ENCODE data around the gene RGS3.
A peak's percentile ranks its signal among the peaks of the same experiment; 100 is the strongest.

The RGS3 gene

DNA sequence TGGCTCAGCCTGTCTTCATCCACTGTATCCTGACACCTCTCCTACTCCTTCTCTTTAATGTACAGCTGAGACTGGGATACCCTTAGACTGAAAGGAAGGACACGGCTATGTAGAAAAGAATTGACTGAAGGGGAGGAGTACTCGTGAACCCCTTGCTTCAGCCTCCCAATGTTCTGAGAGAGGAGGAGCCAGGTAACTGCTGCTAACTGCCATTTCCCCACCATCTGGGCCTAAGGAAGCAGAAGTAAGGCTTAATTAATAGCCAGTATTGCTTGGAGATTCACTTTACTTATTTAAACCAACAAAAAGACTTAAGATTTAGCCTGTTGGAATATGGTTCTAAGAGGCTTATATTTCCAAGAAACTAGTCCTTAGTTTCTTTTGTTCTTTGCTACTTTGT is 18.8 kb upstream of the RGS3 start:
- Histone ChIP-seq H3K36me3 (ENCODE audit: insufficient read depth, low read length) (no peaks in the 10 kb centered on the region), H3K4me2 (ENCODE audit: low read length) (no peak overlapping the region), H3K27me3 (ENCODE audit: control insufficient read depth, insufficient read depth, low read length) (no peaks in the 10 kb centered on the region), H3K9me3 (replicated peaks; ENCODE audit: low read length) (no peaks in the 10 kb centered on the region), H3K9ac (ENCODE audit: low read depth, low read length) (no peak overlapping the region), H3K4me3 (ENCODE audit: low read length) (no peak overlapping the region), H3K4me1 (ENCODE audit: control insufficient read depth, insufficient read depth, low read length) (no peaks in the 10 kb centered on the region)

DNA sequence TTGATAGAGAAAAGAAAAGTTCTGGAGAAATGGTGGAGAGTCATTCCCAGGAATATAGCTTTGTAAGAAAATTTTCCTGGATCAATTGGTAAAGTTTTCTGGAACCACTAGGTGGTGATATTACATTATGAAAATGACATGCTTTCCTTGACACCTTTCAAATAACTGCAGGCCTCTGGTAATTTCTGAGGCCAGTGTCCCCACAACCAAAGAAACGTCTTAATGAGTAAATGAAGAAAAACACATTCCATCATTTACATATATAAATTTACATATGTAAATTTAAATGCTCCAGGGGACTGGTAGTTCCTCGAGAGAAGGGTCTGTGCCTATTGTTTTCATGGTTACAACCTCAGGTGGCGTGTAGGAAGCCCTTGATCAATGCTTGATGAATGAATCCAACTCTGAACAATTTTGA is 17.2 kb upstream of the RGS3 start:
- Histone ChIP-seq H3K27me3 (ENCODE audit: control insufficient read depth, insufficient read depth, low read length) (no peaks in the 10 kb centered on the region), H3K4me1 (ENCODE audit: control insufficient read depth, insufficient read depth, low read length) (no peaks in the 10 kb centered on the region), H3K4me3 (ENCODE audit: low read length) (no peak overlapping the region), H3K36me3 (ENCODE audit: insufficient read depth, low read length) (no peaks in the 10 kb centered on the region), H3K9me3 (replicated peaks; ENCODE audit: low read length) (no peaks in the 10 kb centered on the region), H3K4me2 (ENCODE audit: low read length) (no peak overlapping the region), H3K9ac (ENCODE audit: low read depth, low read length) (no peak overlapping the region)

DNA sequence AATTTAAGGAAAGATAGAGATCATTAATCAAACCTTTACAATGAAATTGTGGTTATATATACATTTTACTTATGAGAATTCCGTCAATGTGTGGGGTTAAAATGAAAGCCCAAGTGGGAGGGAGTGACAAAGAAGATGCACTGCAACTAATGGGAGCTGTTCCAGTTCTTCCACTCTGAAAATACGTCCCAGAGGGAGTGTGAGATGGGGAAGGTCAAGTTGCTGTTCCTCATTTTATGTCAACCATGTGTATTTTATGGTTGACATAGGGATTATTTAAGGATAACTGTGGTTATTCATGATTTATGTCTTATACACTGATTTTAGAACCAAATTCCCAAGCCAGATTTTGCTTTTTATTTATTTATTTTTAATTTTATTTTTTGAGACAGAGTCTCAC is 14.2 kb upstream of the RGS3 start:
- Histone ChIP-seq H3K4me3 (ENCODE audit: low read length) (no peak overlapping the region), H3K9me3 (replicated peaks; ENCODE audit: low read length) (no peaks in the 10 kb centered on the region), H3K27me3 (ENCODE audit: control insufficient read depth, insufficient read depth, low read length) (no peaks in the 10 kb centered on the region), H3K36me3 (ENCODE audit: insufficient read depth, low read length) (no peaks in the 10 kb centered on the region), H3K4me2 (ENCODE audit: low read length) (no peak overlapping the region), H3K9ac (ENCODE audit: low read depth, low read length) (no peak overlapping the region), H3K4me1 (ENCODE audit: control insufficient read depth, insufficient read depth, low read length) (no peaks in the 10 kb centered on the region)

DNA sequence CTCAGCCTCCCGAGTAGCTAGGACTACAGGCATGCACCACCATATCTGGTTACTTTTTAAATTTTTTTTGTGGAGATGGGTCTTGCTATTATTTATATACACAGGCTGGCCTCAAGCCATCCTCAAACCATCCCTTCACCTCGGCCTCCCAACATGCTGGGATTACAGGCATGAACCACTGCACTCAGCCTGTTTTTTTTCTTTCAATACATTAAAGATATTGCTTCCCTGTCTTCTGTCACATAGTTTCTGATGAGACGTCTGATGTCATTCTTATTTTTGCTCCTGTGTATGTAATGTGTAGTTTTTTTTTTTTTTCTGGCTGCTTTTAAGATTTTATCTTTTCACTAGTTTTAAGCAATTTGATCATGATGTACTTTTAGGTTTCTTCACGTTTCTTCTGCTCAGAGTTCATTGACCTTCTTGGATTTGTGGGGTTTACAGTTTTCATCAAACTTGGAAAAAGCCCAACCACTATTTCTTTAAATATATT is 11.4 kb upstream of the RGS3 start:
- no peaks in the 10 kb centered on the region for H3K36me3 ChIP-seq (ENCODE audit: insufficient read depth, low read length)
- peaks cover 20% of the 10 kb centered on the region for H3K4me1 ChIP-seq (ENCODE audit: control insufficient read depth, insufficient read depth, low read length)
- no peak overlapping the region for H3K4me3 ChIP-seq (ENCODE audit: low read length)
- no peak overlapping the region for H3K4me2 ChIP-seq (ENCODE audit: low read length)
- H3K9ac ChIP-seq (ENCODE audit: low read depth, low read length): no peak overlapping the region
- H3K27me3 ChIP-seq (ENCODE audit: control insufficient read depth, insufficient read depth, low read length): no peaks in the 10 kb centered on the region
- H3K9me3 ChIP-seq (replicated peaks; ENCODE audit: low read length): no peaks in the 10 kb centered on the region

DNA sequence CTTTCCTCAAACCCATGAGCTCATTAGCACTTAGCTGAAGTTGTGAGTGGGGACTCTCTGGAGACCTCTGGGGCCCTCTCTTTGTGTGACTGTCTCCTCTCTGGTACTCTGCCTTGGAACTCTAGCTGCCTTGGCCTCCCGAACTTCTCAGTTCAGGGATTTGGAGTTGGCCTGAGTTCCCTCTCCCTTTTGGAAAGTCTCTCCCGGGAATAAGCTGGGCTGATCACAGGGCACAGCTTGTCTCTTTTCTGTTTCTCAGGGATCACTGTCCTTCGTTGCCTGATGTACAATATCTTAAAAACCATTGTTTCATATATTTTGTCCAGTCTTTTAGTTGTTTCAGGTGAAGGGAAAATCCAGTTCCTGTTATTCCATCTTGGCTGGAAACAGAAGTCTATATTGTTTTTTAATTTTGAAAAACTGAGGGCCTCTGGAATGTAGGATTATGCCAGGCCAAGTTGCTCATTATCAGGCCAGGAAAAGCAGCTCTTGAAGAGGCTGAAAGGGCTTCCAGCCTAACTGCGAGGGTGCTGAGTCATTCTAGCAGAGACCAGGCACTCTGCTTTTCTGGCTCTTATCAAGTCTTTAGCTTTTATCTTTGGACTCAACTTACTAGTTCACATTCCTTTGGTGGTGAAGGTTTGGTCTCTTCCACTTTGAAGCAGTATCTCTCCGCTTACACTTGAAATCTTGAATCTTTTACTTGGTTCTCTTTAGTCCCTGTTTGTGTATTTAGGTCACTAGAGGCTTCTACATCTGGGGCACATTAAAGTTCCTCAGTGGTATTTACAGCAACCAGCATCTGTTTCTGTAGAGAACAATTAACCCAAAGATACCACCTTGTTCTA is 8.4 kb upstream of the RGS3 start:
- Histone ChIP-seq H3K9me3 (replicated peaks; ENCODE audit: low read length) (no peaks in the 10 kb centered on the region), H3K9ac (ENCODE audit: low read depth, low read length) (peak overlapping the region; percentile 64), H3K4me2 (ENCODE audit: low read length) (peak overlapping the region; percentile 0), H3K27me3 (ENCODE audit: control insufficient read depth, insufficient read depth, low read length) (no peaks in the 10 kb centered on the region), H3K36me3 (ENCODE audit: insufficient read depth, low read length) (no peaks in the 10 kb centered on the region), H3K4me1 (ENCODE audit: control insufficient read depth, insufficient read depth, low read length) (peaks cover 20% of the 10 kb centered on the region), H3K4me3 (ENCODE audit: low read length) (no peak overlapping the region)

DNA sequence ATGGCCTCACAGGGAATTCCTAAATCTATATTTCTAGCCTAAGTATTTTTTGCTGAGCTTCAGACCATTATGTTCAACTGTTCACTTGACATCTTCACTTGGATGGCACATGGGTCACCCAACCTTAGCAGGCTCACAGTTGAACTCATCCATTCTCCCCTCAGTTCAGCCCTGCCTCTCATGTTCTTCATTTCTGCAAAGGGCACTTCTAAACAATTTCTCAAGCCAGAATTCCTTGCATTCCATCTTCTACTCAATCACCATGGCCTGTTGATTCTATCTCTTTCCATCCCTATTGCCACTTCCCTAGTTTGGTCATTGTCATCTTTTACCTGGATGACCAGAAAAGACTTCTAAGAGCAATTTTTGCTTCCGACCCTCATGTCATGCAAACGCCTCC is 7.3 kb upstream of the RGS3 start:
- Histone ChIP-seq H3K27me3 (ENCODE audit: control insufficient read depth, insufficient read depth, low read length) (peaks cover 2% of the 10 kb centered on the region), H3K4me3 (ENCODE audit: low read length) (no peak overlapping the region), H3K9me3 (replicated peaks; ENCODE audit: low read length) (no peaks in the 10 kb centered on the region), H3K4me2 (ENCODE audit: low read length) (no peak overlapping the region), H3K9ac (ENCODE audit: low read depth, low read length) (no peak overlapping the region), H3K4me1 (ENCODE audit: control insufficient read depth, insufficient read depth, low read length) (peaks cover 20% of the 10 kb centered on the region), H3K36me3 (ENCODE audit: insufficient read depth, low read length) (no peaks in the 10 kb centered on the region)

DNA sequence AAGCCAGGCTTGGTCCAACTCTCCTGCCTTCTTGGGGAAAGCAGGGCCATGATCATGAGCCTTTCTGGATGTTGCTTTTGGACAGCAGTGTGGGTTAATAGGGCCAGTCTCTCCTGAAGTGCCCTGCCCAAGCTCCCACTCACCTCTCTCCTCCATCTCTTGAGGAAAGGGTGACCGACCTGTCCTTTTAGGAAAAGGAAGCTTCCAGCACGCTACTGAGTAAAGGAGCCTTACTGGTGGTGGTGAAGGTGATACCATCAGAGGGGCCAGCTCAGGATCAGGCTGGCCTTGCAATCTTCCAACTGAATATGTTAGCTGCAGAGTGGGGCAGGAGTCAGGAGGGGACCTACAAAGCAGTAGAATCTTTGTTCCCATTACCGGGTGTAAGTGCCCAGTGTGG is 2.2 kb upstream of the RGS3 start:
- Histone ChIP-seq H3K4me2 (ENCODE audit: low read length) (no peak overlapping the region), H3K9me3 (replicated peaks; ENCODE audit: low read length) (no peaks in the 10 kb centered on the region), H3K36me3 (ENCODE audit: insufficient read depth, low read length) (no peaks in the 10 kb centered on the region), H3K4me1 (ENCODE audit: control insufficient read depth, insufficient read depth, low read length) (peaks cover 2% of the 10 kb centered on the region), H3K9ac (ENCODE audit: low read depth, low read length) (no peak overlapping the region), H3K4me3 (ENCODE audit: low read length) (no peak overlapping the region), H3K27me3 (ENCODE audit: control insufficient read depth, insufficient read depth, low read length) (peaks cover 43% of the 10 kb centered on the region)

DNA sequence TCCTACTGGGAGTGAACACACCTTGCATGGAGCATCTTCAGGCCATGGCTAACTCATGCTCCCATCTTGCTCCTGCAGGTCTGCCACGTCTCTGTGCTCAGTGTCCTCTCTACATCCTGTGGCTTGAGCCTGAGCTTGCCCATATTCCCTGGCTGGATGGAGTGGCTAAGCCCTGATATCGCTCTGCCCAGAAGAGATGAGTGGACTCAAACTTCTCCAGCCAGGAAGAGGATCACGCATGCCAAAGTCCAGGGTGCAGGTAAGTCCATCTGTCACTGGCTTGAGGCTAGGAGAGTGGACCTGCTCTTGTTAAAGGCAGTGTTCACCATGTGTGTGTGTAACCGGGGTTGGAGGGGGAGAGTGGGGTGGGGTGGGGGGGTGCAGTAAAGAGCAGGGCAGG is 1.6 kb upstream of the RGS3 start:
- no peaks in the 10 kb centered on the region for H3K36me3 ChIP-seq (ENCODE audit: insufficient read depth, low read length)
- H3K9me3 ChIP-seq (replicated peaks; ENCODE audit: low read length): no peaks in the 10 kb centered on the region
- no peak overlapping the region for H3K4me2 ChIP-seq (ENCODE audit: low read length)
- H3K9ac ChIP-seq (ENCODE audit: low read depth, low read length): no peak overlapping the region
- peaks cover 43% of the 10 kb centered on the region for H3K27me3 ChIP-seq (ENCODE audit: control insufficient read depth, insufficient read depth, low read length)
- no peaks in the 10 kb centered on the region for H3K4me1 ChIP-seq (ENCODE audit: control insufficient read depth, insufficient read depth, low read length)
- no peak overlapping the region for H3K4me3 ChIP-seq (ENCODE audit: low read length)

DNA sequence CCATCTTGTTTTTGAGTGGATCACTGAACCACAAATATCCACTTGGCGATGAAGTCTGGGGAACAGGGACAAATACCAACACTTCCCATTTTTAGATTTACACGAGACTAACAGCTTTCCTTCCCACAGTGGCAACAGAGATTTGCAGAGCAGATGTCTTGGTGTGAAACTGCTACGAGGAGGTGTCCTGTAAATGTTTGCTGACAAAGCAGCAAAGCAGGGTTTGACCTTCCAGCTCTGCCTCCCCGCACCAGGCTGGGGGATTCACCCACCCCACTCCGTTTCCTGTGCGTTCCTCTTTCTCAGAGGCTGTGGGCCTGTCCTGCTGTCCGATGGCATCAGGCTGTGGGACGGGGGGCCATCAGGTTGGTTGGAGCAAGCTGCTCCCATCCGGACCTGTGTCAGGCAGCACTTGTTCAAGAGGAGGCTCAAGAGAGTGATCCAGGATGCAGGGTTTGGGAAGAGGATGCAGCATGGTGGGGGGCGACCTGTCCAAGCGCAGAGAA is 693 bp upstream of the RGS3 start:
- Histone ChIP-seq H3K36me3 (ENCODE audit: insufficient read depth, low read length) (no peaks in the 10 kb centered on the region), H3K27me3 (ENCODE audit: control insufficient read depth, insufficient read depth, low read length) (peaks cover 43% of the 10 kb centered on the region), H3K9me3 (replicated peaks; ENCODE audit: low read length) (no peaks in the 10 kb centered on the region), H3K4me1 (ENCODE audit: control insufficient read depth, insufficient read depth, low read length) (no peaks in the 10 kb centered on the region), H3K4me2 (ENCODE audit: low read length) (no peak overlapping the region), H3K4me3 (ENCODE audit: low read length) (no peak overlapping the region), H3K9ac (ENCODE audit: low read depth, low read length) (no peak overlapping the region)

DNA sequence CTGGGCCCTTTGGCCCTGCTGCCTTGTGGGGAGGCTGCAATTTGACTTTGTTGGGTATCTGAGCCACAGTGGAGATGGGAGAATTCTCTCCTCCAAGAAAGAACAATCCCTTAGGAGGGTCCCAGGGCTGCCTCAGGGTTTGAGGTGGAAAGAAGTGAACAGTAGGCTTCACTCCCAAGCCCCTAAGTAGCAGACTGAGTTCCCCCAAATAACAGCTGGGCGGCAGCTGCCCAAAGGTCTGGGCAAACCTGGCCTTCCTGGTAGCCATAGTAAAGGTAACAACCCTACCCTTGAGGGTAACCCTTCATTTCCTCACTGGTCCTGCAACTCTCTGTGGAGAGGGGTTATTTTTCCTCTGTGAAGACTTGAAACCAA is 746 bp downstream of the RGS3 start:
- Histone ChIP-seq H3K36me3 (ENCODE audit: insufficient read depth, low read length) (no peaks in the 10 kb centered on the region), H3K9me3 (replicated peaks; ENCODE audit: low read length) (no peaks in the 10 kb centered on the region), H3K4me2 (ENCODE audit: low read length) (no peak overlapping the region), H3K4me1 (ENCODE audit: control insufficient read depth, insufficient read depth, low read length) (no peaks in the 10 kb centered on the region), H3K4me3 (ENCODE audit: low read length) (no peak overlapping the region), H3K27me3 (ENCODE audit: control insufficient read depth, insufficient read depth, low read length) (peaks cover 43% of the 10 kb centered on the region), H3K9ac (ENCODE audit: low read depth, low read length) (no peak overlapping the region)

DNA sequence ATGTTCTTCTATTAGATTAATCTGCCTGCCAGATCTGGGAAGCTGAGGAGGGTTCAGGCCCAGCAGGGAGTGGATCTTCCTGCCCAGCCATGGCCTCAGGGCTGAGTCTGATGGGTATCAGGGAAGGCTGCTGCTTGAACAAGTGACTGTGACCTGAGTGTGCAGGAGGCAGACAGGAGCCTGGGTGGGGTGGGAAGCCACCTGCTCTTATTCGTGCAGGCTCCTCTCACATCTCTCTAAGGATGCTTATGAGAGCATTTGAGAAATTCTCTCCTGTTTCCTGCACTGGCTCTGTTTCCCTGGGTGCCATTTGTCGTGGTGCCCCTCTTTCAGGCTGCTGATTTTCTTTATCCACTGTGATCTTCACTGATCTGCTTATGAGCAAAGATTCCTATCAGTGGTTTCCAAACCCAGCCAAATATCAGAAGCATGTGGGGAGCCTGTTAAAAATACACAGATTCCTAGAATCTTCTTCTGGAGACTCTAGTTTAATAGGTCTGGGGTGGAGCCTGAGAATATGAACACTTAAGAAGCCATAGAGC is 2.1 kb downstream of the RGS3 start:
- Histone ChIP-seq H3K9ac (ENCODE audit: low read depth, low read length) (no peak overlapping the region), H3K27me3 (ENCODE audit: control insufficient read depth, insufficient read depth, low read length) (peaks cover 43% of the 10 kb centered on the region), H3K36me3 (ENCODE audit: insufficient read depth, low read length) (no peaks in the 10 kb centered on the region), H3K4me1 (ENCODE audit: control insufficient read depth, insufficient read depth, low read length) (no peaks in the 10 kb centered on the region), H3K4me2 (ENCODE audit: low read length) (no peak overlapping the region), H3K9me3 (replicated peaks; ENCODE audit: low read length) (no peaks in the 10 kb centered on the region), H3K4me3 (ENCODE audit: low read length) (no peak overlapping the region)

DNA sequence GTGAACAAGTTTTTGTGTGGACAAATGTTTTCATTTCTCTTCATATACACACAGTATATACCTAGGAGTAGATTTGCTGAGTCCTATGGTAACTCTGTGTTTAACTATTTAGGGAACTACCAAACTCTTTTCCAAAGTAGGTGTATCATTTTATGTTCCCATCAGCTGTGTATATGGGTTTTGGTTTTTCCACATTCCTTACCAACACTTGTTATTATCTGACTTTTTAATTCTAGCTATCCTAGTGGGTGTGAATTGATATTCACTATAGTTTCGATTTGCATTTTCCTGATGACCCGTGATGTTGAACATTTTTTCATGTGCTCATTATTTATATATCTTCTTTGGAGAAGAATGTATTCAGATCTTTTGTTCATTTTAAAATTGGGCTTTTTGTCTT is 3.7 kb downstream of the RGS3 start:
- peaks cover 38% of the 10 kb centered on the region for H3K27me3 ChIP-seq (ENCODE audit: control insufficient read depth, insufficient read depth, low read length)
- no peaks in the 10 kb centered on the region for H3K36me3 ChIP-seq (ENCODE audit: insufficient read depth, low read length)
- H3K4me3 ChIP-seq (ENCODE audit: low read length): no peak overlapping the region
- H3K9me3 ChIP-seq (replicated peaks; ENCODE audit: low read length): no peaks in the 10 kb centered on the region
- no peak overlapping the region for H3K9ac ChIP-seq (ENCODE audit: low read depth, low read length)
- H3K4me1 ChIP-seq (ENCODE audit: control insufficient read depth, insufficient read depth, low read length): no peaks in the 10 kb centered on the region
- no peak overlapping the region for H3K4me2 ChIP-seq (ENCODE audit: low read length)

All from skeletal muscle satellite cell (primary cell).